COLO668 (cell line): ENCODE measurements around the gene MN1.

ENCODE experiments used
- DNase-seq: peaks from one replicate; lab custom pipeline; 2025; ENCODE audit not compliant: unreplicated experiment; lab: John Stamatoyannopoulos, UW

Gene MN1

GRCh38 chr22:27719036-27719347 is 82.6 kb downstream of the MN1 start:
- DNase-seq, result no peak

DNA sequence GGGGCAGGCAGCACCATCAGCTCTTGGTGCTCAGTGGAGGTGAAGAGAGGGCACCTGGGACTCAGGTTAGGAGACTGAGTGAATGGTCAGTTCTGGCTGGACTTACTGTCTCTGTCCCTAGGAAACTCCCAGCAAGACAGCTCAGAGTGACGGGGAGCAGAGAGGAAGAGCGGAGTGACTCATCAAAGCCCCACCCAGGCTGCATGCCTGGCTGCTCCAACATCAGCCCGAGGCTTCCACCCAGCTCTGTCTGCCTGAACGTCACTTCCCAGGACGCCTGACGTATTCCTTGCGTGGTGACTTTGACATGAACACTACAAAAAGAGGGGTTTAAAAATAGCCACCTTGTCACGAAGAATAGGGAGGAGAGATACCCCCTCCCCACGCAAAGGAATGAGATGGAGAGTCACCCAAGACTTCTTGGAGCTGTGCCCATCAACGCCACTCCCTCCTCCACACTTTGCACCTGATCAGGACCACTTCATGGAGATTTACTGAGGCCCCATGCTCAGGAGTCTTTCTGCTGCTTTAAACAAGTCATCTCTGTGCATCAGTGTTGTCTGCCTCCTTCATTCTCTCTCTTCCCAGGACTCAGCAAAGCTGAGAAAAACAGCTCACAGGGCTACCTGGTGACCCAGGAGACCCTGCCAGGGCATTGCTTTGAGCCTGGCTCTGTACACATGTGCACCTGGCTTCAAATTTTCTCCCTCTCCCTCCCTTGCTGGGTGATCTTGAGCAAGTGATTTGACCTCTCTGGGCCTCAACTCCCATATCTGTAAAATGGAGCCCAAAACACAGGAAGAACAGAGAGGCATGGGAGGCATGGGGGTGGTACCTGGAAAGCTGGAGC is 83.1 kb downstream of the MN1 start:
- peak; percentile 17 for DNase-seq

DNA sequence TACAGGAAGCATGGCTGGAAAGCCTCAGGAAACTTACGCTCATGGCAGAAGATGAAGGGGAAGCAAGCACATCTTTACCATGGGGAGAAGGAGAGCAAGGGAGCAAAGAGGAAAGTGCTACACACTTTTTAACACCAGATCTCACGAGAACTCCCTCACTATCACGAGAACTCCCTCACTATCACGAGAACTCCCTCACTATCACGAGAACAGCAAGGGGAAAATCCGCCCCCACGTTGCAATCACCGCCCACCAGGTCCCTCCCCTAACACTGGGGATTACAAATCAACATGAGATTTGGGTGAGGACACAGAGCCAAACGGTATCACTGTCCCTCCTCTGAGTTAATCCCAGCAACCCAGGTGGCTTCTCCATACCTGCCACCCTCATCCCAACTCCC is 84.5 kb downstream of the MN1 start:
- DNase-seq, result no peak

- DNase-seq, result no peak
These were observed 85.5 kb downstream of the MN1 start for GRCh38 chr22:27716074-27716473.

GRCh38 chr22:27715106-27715505 is 86.5 kb downstream of the MN1 start:
- DNase-seq, result no peak

DNA sequence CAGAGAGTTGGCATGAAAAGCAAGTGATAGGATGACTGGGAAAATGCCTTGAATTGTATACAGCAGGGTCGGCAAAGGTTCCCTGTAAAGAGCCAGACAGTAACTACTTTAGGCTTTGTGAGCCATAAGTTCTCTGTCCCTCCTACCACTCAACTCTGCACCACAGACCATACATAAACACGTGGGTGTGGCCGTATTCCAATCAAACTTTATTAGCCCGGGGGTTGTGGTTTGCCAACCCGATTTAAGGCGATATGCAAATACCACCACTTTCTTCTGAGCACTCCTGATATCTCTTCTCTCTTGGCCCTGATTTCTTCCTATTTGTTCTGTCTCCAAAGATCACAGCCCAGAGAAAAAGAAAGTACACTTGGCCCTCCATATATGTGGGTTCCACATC is 87.5 kb downstream of the MN1 start:
- no peak for DNase-seq

DNA sequence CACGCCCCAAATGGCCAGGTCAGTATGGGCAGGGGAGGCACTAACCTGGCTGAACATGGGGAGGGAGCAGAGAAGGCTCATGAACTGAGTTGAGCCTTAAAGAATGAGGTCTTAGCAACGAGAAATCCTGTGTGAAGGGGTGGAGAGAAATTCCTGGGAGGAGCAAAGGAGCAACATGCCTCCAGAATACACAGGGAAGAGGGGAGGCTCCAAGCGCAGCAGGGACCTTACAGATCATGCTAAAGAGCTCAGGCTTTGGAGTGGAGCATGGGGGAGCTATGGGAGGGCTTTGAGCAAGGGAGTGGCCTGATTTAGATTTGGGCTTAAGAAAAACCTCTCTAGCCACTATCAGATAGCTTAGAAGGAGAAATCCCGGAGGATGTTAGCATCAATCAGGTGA is 88.1 kb downstream of the MN1 start:
- no peak for DNase-seq

- no peak for DNase-seq
These were observed 89.8 kb downstream of the MN1 start for GRCh38 chr22:27711756-27712155.

DNA sequence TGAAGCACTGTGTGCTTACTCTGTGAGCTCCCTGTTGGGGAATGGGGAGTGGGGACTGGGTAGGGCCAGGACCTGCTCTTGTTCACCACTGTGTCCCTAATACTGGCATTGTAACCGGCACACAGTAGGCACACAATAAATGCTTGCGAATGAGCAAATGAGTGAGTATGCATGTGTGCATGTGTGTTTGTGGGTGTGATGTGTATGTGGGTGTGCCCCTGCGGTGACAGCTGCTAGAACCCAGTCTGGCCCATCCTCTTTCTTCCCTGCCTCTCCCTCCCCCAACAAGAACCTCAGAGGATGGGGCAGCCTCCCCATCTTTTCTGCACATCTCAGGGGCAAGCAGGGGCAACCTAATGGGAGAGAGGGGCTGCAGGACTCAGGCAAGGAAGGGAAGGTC is 90.5 kb downstream of the MN1 start:
- no peak for DNase-seq

DNA sequence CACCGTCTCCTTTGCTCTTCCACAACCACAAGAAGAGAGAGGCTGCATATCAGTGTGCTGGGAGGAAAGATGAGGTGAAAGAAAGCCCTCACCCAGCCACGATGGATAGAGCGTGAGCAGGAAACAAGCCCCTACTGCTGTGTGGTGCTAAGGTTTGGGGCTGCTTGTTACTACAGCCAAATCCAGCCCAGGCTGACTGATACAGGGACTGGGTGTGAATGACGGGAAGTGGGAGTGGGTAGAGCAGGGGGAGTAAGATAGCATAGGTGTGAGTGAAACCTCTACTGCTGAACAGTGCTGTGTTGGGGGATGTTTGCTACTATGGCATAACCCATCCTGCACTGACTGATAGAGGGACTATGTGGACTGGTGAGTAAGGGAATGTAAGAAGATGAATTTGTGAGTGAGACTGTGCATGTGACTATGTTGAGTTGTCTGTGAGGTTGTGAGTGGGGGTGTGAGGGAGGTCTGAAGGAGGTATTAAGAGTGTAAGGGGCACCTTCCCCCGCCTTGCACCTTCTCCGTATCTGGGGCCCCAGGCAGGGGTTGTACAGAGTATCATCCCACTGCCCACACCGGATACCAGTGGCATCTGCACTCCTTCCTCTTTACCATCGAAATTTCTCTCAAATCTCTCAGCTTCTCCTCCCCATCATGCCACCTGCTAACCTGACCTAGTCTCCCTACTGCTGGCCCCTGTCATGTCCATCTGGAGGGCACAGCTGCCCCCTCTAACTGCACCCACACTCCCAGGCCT is 91.5 kb downstream of the MN1 start:
- no peak for DNase-seq

DNA sequence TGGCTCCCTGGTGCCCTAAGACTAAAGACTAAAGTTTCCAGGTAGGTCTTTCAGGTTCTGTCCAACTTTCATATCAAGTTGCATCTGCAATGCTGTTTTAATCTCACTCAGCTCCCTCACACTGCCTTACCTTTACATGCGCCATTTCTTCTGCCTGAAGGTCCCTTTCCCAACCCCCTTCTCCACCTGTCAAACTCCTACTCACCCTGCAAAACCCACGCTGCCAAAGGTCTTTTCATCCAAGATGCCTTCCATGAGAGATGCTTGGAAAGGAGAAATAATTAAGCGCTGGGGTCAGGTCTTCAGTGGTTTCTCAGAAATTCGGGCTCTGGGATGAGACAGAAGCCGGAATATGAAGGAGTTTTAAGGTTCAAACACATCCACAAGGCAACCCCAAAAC is 95.1 kb downstream of the MN1 start:
- no peak for DNase-seq

DNA sequence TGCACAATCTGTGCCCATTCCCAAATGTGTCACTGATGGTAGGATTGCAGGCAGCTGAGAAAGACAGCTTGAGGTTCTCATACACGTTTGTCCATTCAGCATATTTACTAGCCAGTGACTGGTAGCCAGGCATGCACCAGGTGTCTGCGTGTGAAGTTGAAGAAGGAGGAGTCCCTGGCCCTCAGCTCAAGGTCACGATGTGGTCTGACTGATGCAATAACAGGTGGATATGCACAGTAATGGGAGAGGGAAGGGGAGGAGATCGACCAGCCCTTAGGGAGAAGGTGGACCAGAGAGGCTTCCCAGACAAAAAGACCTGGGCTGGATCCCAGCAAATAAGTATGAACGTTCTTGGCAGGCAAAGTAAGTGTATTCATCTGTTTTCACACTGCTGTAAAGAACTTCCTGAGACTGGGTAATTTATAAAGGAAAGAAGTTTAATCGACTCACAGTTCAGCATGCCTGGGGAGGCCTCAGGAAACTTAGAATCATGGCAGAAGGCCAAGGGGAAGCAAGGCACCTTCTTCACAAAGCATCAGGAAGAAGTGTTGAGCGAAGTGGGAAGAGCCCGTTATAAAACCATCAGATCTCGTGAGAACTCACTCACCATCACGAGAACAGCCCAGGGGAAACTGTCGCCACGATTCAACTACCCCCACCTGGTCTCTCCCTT is 96.0 kb downstream of the MN1 start:
- DNase-seq, result no peak

DNA sequence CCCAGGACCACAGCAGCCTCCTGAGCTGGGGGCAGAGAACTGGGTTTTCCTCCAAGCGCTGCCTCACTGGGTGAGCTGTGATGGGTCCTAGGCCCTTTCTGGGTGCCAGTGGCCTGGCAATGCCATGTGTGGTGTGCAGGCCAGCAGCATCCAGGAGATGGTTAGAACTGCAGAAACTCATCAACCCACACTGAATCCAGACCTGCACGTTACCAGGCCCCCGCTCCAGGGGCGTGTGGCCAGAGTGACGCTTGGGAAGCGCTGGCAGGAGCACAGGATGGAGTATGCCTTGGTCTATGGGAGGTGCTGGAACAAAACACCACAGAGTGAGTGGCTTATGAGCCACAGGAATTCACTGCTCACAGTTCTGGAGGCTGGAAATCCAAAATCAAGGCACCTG is 97.0 kb downstream of the MN1 start:
- no peak for DNase-seq

DNA sequence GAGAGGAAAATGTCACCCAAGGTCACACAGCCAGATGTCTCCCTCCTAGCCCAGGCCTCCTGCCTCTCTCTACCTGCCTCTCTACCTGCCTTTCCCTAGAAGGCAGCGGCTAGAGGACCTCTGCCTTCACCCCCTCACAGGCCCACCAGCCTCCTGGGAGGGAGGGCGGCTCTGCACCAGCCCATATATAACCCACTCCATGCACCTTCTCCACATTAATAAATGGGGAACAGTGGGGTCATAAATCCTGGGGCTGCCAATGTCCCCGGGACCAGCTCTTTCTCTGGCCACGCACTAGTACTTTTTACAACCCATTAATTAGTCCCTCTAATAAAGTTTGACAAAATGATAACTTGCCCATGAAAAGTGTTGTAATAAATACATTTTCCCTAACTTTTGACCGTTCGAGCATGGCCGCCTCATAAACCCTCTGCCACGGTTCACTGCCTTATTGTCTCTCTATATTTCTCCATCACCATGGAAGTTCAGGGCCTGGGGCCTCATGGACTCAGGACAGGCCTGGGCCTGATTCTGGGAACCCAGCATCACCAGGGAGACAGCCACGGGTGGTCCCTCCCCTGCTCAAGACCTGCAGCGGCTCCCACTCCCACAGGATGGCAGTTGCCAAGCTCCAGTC is 102.1 kb downstream of the MN1 start:
- DNase-seq, result no peak

DNA sequence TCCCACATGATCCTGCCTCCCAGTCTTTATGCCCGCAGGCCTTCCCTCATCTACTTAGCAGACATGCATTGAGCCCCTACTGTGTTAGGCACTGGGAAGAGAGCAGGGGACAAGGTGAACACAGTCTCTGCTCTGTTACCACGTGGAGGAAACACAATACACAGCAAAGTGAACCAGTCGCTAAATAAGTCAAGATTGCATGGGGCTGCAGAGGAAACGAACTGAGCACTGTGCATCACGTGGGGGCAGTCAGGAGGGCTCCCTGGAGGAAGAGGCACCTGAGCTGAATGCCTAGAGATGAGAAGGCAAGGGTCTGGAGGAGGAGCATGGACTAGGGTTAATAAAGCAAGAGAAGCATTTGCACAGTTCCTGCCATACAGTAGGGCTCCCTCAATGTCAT is 102.7 kb downstream of the MN1 start:
- DNase-seq, result no peak
